Heart left ventricle (tissue), 16 donors: Measurements from ENCODE around the gene MXRA7. TPM values are rescaled to one million over a fixed set of nuclear protein-coding genes. Genes with fewer than 3 reads are reported as not detected.

Experiments
- ATAC-seq, 4 donors: fragments of 200-7000 bp; cut with Tn5 transposase; one replicate each; pipeline ENCODE4 v1.9.1; 2020 to 2022; ENCODE audit warnings: moderate library complexity in 4 of 4, mild to moderate bottlenecking in 3 of 4, moderate number of reproducible peaks in 1 of 4
- DNase-seq, 5 donors: peaks; one replicate each; pipeline ENCODE4 v3.0.0-alpha.2; 2020
- H3K27ac ChIP-seq, 12 donors: fragments of 200-600 bp; sonication (generic) in 4 of 12; one replicate each; pipeline versions ENCODE4 v1.5.0 to v1.8.0; 2016 to 2022; ENCODE audit warnings: mild to moderate bottlenecking in 2 of 12
- H3K27me3 ChIP-seq, 9 donors: fragments of 200-600 bp; sonication (generic) in 2 of 9; one replicate each; pipeline versions ENCODE4 v1.5.1 to v1.8.0; 2016 to 2022; ENCODE audit warnings: mild to moderate bottlenecking in 3 of 9
- H3K36me3 ChIP-seq, 9 donors: fragments of 200-600 bp; sonication (generic) in 2 of 9; one replicate each; pipeline versions ENCODE4 v1.5.0 to v1.8.0; 2018 to 2022; ENCODE audit warnings: mild to moderate bottlenecking in 2 of 9
- H3K4me1 ChIP-seq, 12 donors: fragments of 200-600 bp; sonication (generic) in 4 of 12; one replicate each; pipeline versions ENCODE4 v1.5.0 to v1.8.0; 2016 to 2022; ENCODE audit warnings: mild to moderate bottlenecking in 3 of 12
- H3K4me3 ChIP-seq, 12 donors: fragments of 200-600 bp; sonication (generic) in 4 of 12; one replicate each; pipeline versions ENCODE4 v1.5.0 to v1.8.0; 2017 to 2022; ENCODE audit warnings: mild to moderate bottlenecking in 9 of 12, moderate library complexity in 4 of 12
- H3K9me3 ChIP-seq, 12 donors: fragments of 200-600 bp; sonication (generic) in 4 of 12; one replicate each; pipeline versions ENCODE4 v1.5.0 to v1.8.0; 2016 to 2022; ENCODE audit warnings: mild to moderate bottlenecking in 1 of 12
- CTCF ChIP-seq, 12 donors: fragments of 200-600 bp; sonication (generic) in 4 of 12; IDR thresholded peaks; one replicate each; pipeline versions ENCODE4 v1.5.0 to v1.8.0; 2018 to 2022; ENCODE audit warnings: antibody characterized with exemption in 12 of 12, mild to moderate bottlenecking in 5 of 12
- POLR2A ChIP-seq, 2 donors: fragments of 450-650 bp; IDR thresholded peaks; one replicate each; pipeline ENCODE4 v1.6.1; 2017; ENCODE audit warnings: antibody characterized with exemption in 2 of 2, mild to moderate bottlenecking in 2 of 2, moderate library complexity in 2 of 2
- WGBS, 4 donors: extraction: QIAGEN DNeasy Blood & Tissue Kit in 2 of 4; methylation state at CpG; one replicate each; pipeline versions ENCODE4 v1.1.5 to v1.1.7; 2013 to 2018; 5-methylcytosine and 5-hydroxymethylcytosine counted together
- intact Hi-C, 10 donors: fragments of 100-400 bp; cut with DNase I; formaldehyde crosslinking; loops; one replicate each; pipeline versions ENCODE4 v1.11.1 to v1.14.2; 2022
- polyA plus RNA-seq, 2 donors: library from polyadenylated mRNA; stranded (reverse); fragments of 200-250 nt; gene quantifications; one replicate each; pipeline ENCODE4 v1.2.3, GENCODE V29; 2013
- total RNA-seq, 9 donors: library from RNA; depleted of rRNA in 2 of 9; stranded (reverse); fragments of >200 nt in 2 of 9; fragmentation: NEBNext Ultra II Directional in 3 of 9; extraction: Animal tissue kit (Norgen Biotek cat#: 25700) in 3 of 9; gene quantifications; one replicate each; pipeline versions ENCODE4 v1.1.0 to v1.2.4, GENCODE V29; 2016 to 2023
- donor health status: ischemic (EF 13 %, LVEDD 7.1; RV severe dilation, severe dysfunction).
- donor health status: healthy with polysubstance abuse.
- donor health status: DM: no; HTN: yes; CAD: no.
- donor health status: DM: no; HTN: no; CAD: no.
- donor health status: ischemic (EF 25% LVEDD 6.9; RV normal size, moderate dysfunction).
- donor health status: ischemic (EF 25% LVEDD 5.7; RV mildly dilated, moderate dysfunction).
- donor health status: healthy.
- donor health status: DM: yes; HTN: yes; CAD: no.
- donor health status: ischemic (EF 35%, LVEDD 5.7; RV mildly dilated, moderate dysfunction).
- donor health status: nonischemic (EF 11% LVEDD 7.7; RV severe dilation, severe dysfunction).
- donor health status: DM: yes; HTN: yes; CAD: no.
- donor health status: PGD.
- donor health status: ischemic (EF 29% LVEDD 5.4; RV normal size, mild dysfunction).
- donor health status: nonischemic (EF 23%, LVEDD 6.1; RV moderate dilation, normal function).

The MXRA7 gene
- total and polyA plus RNA-seq, 11 donors: 240 to 539 (median 460) TPM

DNA sequence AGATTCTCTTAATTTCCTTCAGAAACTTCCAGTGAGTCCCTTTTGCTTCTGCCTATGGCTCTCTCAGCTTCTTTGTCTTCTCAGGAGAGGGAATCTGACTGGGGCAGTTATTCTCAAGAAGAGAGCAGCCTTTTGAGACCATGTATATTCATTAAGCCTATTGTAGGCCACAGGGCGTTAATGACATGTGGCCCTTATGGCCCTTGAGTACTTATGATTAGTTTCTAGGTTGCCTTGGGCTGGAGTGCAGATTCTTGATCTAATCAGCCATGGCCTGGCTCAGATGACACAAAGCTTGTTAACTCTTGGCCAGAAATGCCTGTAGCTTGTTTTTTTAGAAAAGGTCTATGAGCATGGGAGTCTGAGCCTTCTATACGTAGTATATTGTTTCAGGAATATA is 44.5 kb upstream of the MXRA7 start:
- ATAC-seq (peak in 2 of 4 donors; percentile 17 to 62), DNase-seq (no peak)
- peaks cover 0 to 22% (median 0%) of the 10 kb centered on the region in 12 donors for H3K4me1 ChIP-seq
- TF ChIP-seq POLR2A (IDR thresholded peaks at IDR 0.05): no peak
- TF ChIP-seq CTCF (IDR thresholded peaks at IDR 0.05): no peak
- no peaks in the 10 kb centered on the region for H3K9me3 ChIP-seq
- intact Hi-C loops: loop anchor here in 1 of 10 donors (10.0 kb wide), 1 partner anchor 80 kb away; no protein-coding TSS in a partner anchor
- 58 to 69% (median 61%) methylated on average over 2 of the region's 2 CpGs for WGBS, 4 donors
- H3K27me3 ChIP-seq: no peaks in the 10 kb centered on the region
- H3K27ac ChIP-seq: peak overlapping the region in 1 of 12 donors; percentile 58
- H3K36me3 ChIP-seq: peaks cover 0 to 88% (median 55%) of the 10 kb centered on the region in 9 donors
- H3K4me3 ChIP-seq: no peak overlapping the region

DNA sequence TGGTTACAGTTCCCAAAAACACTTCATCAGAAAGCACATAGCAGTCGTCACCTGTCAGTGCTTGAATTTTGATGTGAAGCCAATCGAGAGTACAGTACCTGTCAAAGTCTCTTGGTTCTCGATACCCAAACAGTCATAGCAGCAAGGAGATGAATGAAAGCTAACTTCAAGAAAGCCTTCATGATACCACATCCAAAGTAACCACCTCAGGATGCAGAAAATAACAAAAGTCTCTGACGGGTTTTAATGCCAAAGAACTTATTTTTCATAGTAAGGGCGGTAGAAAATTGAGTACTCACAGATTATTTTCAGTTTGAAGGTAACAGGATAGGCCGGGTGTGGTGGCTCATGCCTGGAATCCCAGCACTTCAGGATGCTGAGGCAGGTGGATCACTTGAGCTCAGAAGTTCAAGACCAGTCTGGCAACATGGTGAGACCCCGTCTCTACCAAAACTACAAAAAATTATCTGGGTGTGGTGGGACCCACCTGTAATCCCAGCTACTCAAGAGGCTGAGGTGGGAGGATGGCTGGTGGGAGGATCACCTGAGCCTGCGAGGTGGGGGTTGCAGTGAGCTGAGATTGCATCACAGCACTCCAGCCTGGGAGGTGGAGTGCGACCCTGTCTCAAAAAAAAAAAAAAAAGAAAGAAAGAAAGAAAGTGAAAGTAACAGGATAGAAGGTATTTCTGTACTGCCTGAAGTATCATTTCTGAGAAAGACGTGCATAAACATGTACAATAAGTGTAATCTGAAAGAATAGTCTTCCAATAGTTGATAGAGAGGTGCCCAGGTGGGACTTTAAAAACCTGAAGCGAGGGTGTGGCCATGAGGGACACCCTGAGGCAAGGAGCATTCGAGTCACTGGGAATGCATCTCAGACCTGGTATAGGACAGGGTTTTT is 42.5 kb upstream of the MXRA7 start:
- peak overlapping the region in 1 of 12 donors; percentile 29 for H3K4me3 ChIP-seq
- ATAC-seq: peak in 1 of 4 donors; percentile 20
- no peak for DNase-seq
- no peaks in the 10 kb centered on the region for H3K9me3 ChIP-seq
- TF ChIP-seq CTCF (IDR thresholded peaks at IDR 0.05) (no peak), POLR2A (IDR thresholded peaks at IDR 0.05) (no peak)
- no peaks in the 10 kb centered on the region for H3K27me3 ChIP-seq
- peak overlapping the region in 1 of 12 donors; percentile 54 for H3K27ac ChIP-seq
- H3K4me1 ChIP-seq: peaks cover 0 to 23% (median 3%) of the 10 kb centered on the region in 12 donors
- 77 to 86% (median 83%) methylated on average over 12 of the region's 12 CpGs for WGBS, 4 donors
- peaks cover 0 to 83% (median 59%) of the 10 kb centered on the region in 9 donors for H3K36me3 ChIP-seq
- intact Hi-C loops: loop anchor here in 1 of 10 donors (10.0 kb wide), 1 partner anchor 81 kb away; no protein-coding TSS in a partner anchor

DNA sequence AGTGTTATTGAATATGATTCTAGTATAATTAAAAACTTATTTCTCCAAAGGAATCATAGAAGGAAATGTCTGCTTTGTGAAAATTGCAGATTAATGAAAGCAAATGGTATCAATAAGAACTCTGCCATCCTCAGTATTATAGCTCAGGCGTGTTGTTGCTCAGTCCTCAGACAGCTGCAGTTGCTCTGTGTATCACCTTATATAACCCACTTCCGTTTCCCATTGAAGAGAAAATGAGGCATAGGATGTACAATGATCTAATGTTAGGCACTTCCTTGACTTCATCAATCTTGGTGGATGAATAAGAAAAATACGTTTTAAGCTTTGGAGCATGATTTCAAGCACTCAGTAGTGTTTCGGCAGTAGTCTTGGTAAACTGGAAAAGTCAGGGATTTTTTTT is 41.2 kb upstream of the MXRA7 start:
- TF ChIP-seq POLR2A (IDR thresholded peaks at IDR 0.05) (no peak), CTCF (IDR thresholded peaks at IDR 0.05) (no peak)
- 78 to 85% (median 81%) methylated on average over 4 of the region's 4 CpGs for WGBS, 4 donors
- Histone ChIP-seq H3K4me1 (peaks cover 0 to 32% (median 6%) of the 10 kb centered on the region in 12 donors), H3K9me3 (no peaks in the 10 kb centered on the region), H3K27ac (peak overlapping the region in 1 of 12 donors; percentile 54), H3K36me3 (peaks cover 0 to 71% (median 49%) of the 10 kb centered on the region in 9 donors), H3K4me3 (no peak overlapping the region), H3K27me3 (no peaks in the 10 kb centered on the region)
- intact Hi-C loops: loop anchor here in 1 of 10 donors (10.0 kb wide), 1 partner anchor 83 kb away; no protein-coding TSS in a partner anchor
- ATAC-seq: no peak
- DNase-seq: no peak

DNA sequence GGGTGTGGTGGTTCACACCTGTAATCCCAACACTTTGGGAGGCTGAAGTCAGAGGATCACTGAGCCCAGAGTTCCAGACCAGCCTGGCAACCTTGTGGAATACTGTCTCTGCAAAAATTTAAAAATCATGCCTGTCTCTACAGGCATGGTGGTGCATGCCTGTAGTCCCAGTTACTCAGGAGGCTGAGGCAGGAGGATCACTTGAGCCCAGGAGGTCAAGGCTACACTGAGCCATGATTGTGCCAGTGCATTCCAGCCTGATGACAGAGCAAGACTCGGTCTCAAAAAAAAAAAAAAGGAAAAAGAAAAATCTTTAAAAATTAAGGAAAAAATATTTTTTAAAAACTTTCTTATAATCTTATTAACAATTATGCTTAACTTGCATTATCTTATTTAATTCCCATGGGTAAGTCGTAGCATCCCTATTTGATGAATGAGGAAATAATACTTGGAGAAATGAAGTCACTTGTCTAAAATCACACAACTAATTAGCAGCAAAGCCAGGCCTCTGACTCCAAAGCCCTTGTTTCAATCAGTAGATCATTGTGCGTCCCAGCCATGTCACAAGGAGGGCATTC is 40.7 kb upstream of the MXRA7 start:
- ATAC-seq (no peak), DNase-seq (no peak)
- intact Hi-C loops: loop anchor here in 1 of 10 donors (10.0 kb wide), 1 partner anchor 83 kb away; no protein-coding TSS in a partner anchor
- Histone ChIP-seq H3K4me3 (no peak overlapping the region), H3K27me3 (no peaks in the 10 kb centered on the region), H3K27ac (peak overlapping the region in 1 of 12 donors; percentile 54), H3K4me1 (peaks cover 0 to 34% (median 6%) of the 10 kb centered on the region in 12 donors), H3K9me3 (no peaks in the 10 kb centered on the region), H3K36me3 (peaks cover 0 to 71% (median 49%) of the 10 kb centered on the region in 9 donors)
- TF ChIP-seq CTCF (IDR thresholded peaks at IDR 0.05): no peak
- TF ChIP-seq POLR2A (IDR thresholded peaks at IDR 0.05): no peak
- WGBS, 4 donors: 84 to 90% (median 89%) methylated on average over 3 of the region's 3 CpGs
